Activated CD4-positive, CD25-positive, alpha-beta regulatory T cell (primary cell): ENCODE measurements around the gene FYN.
A peak's percentile ranks its signal among the peaks of the same experiment; 100 is the strongest.

Experiments
- DNase-seq, 4 experiments: peaks; one replicate each; lab custom pipeline; 2025; lab: John Stamatoyannopoulos, UW

FYN gene

GRCh38 chr6:111880181-111880888 lies 7.1 kb upstream of the FYN start:
- no peak for DNase-seq

GRCh38 chr6:111875741-111876140 lies 2.5 kb upstream of the FYN start:
- no peak for DNase-seq

- peak; percentile 5 to 52 (median 21) for DNase-seq
Observed at GRCh38 chr6:111874025-111874415, 768 bp upstream of the FYN start.

DNA sequence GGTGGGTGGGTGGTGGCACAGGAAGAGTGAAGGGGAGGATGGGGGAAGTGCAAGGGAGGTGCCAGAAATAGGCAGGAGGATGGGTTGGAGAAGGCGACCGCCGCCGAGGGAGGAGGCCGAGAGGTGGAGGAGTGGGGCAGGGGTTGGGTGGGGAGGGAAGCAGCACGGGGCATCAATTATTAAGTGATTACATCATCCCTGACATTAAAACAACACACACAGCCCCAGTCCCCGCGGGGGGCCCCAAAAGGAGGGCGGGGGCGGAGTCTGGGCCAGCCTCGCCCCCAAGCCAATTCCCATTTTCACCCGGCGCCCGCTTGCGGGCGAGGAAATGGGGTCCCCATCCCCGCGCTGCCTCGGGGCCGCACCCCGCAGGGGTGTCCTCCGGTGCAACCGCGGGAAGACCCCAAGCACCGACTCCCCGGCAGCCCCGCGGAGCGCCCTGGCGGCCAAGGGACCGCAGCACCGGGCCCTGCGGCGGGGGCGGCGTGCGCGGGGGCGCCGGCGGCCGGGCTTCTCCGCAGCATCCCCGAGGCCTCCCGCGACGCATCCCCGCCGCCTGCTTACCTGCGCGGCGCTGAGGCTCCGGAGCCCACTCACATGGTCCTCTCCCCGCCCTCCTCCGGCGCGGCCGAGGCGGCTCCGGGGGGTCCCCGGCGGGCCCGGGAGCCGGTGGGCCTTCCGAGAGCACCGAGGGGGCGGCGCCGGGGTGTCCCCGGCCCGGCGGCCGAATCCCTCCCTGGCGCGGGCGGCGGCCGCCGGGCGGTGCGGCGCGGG lies 663 bp downstream of the FYN start:
- DNase-seq = peak; percentile 33 to 50 (median 44)

DNA sequence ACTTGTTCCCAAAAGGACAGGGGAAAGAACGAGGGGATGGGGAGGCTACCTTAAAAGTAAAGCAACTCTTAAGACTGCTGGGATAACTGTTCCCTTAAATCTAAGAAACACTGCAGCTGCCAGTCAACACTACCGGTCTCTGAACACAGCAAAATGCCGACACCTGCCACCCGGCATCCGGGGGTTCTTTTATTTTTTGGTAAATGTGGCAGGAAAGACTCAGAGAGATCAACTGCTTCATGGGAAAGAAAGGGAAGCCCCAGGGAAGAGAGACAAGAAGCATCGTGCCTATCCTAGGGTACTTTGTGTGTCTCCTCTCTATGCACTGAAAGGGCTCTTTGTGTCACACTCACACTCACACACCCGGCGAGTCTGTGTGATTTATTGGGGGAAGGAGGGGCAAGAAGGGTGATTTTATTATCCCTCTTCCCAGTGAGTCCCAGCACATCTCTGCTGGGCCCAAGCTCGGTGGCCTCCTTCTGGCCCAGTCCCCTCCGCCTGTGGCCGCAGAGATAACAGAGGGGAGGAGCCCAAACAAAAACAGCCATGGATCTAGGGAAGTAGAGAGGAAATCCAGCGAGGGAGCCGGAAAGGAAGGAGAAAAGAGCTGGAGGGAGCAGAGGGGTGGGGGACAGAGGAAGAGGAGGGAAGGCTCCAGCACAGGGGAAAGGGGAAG lies 1.4 kb downstream of the FYN start:
- peak in 1 of 4 experiments; percentile 9 for DNase-seq

GRCh38 chr6:111871207-111871606 lies 2.0 kb downstream of the FYN start:
- DNase-seq = no peak

DNA sequence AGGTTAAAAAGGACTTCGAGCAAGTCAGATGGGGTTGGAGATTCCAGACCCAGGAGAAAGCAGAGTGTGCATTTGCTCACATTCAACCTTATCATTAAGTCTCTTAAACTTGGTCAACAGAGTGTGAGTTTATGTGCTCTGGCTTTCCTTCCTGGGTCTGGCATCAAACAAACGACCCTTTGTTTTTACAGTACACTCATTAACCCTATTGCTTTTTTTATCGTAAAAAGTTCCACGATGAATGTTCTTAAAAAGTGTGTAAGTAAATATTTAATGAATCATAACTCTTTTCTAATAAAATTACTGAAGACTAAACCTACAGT lies 2.5 kb downstream of the FYN start:
- DNase-seq = no peak

DNA sequence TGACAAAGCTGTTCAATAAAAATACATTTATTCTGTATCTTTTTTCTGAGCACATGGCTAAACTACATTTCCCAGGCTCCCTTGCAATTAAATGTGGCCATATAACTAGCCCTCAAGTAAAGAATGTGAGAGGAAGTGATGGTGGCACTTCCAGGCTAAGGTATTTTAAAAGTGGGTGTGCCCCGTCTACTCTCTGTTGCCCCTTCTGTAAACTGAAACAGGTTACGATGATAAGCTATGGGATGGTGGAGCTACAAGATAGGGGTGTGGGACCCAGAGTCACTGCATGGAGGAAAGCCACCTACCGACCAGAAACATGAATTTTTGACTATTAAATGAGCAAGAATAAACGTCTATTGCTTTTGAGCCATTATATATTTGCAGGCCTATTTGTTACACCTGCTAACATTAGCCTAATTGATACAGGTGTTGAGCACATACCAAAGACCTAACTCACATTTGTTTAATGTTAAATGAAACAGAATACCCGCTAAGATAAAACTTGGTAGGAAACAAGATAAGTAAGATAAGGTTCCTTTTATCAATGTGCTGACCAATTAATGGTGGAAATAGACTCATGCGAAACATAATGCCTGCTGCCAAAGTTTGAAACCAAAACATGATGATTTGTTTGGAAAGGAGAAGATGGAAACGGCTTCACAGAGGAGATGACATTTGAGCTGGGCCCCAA lies 3.1 kb downstream of the FYN start:
- no peak for DNase-seq

- DNase-seq = no peak
Observed at GRCh38 chr6:111866857-111867256, 6.4 kb downstream of the FYN start.

GRCh38 chr6:111865909-111866546 lies 7.2 kb downstream of the FYN start:
- DNase-seq = no peak

- DNase-seq = no peak
Observed at GRCh38 chr6:111865049-111865585, 8.1 kb downstream of the FYN start.

GRCh38 chr6:111864138-111865048 lies 8.9 kb downstream of the FYN start:
- no peak for DNase-seq

- no peak for DNase-seq
Observed at GRCh38 chr6:111862741-111863140, 10.5 kb downstream of the FYN start.

- DNase-seq = no peak
Observed at GRCh38 chr6:111862314-111862713, 10.9 kb downstream of the FYN start.

- DNase-seq = no peak
Observed at GRCh38 chr6:111861431-111861885, 11.8 kb downstream of the FYN start.

- no peak for DNase-seq
Observed at GRCh38 chr6:111858347-111858746, 14.9 kb downstream of the FYN start.

GRCh38 chr6:111857674-111858337 lies 15.4 kb downstream of the FYN start:
- DNase-seq = no peak

DNA sequence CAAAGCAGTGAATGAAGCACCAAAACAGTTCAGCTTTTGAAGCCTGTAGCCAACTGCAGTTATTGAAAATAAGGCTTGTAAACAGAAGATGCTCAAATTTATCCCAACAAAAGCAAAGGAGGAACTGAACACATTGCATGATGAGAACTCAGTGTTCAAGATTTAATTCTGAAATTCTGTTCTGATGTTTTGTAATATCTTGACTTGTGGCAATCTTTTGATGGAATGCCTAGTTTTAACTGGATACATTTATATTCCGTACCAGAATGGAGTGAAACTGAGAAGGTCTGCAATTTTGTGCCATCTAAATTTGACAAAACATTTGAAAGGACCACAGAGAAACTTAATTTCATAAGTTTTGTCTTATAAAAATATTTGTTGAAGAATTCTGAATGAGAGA lies 17.5 kb downstream of the FYN start:
- DNase-seq = no peak

- no peak for DNase-seq
Observed at GRCh38 chr6:111854683-111855082, 18.6 kb downstream of the FYN start.

DNA sequence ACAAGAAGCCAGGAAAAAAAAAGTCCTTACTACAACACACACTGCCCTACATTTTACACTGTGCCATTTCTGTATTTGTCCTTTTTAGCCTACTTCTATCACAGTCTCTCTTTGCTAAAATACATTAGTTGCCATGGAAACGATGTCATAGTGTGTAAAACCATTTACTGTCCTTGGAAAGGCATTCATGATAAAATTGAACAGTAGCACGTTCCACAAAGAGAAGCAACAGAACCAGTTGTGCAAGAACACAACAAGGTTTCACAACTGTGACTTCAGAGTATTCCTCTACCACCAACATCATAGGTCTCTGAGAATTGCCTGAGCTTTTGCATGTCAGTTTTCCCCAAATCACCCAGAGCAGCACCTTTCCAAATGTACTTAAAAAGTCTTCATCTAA lies 20.5 kb downstream of the FYN start:
- DNase-seq = no peak
